SK-N-MC (cell line): Measurements from ENCODE around the gene PANK1.

ENCODE experiments used
- EZH2 ChIP-seq: fragments of 200-600 bp; sonication (generic); IDR thresholded peaks from one replicate; pipeline ENCODE4 v1.6.1; 2017; ENCODE audit warnings: antibody characterized with exemption
- POLR2AphosphoS5 ChIP-seq: IDR thresholded peaks from 2 replicates; pipeline ENCODE4 v1.6.1; 2012; ENCODE audit warnings: mild to moderate bottlenecking, low read depth, low read length, borderline replicate concordance

- TF ChIP-seq POLR2AphosphoS5 (no peak), EZH2 (no peak)
Observed at GRCh38 chr10:89555688-89556445, 89.2 kb downstream of the PANK1 start.
